HepG2 (cell line): ENCODE measurements around the gene KDM1B. TPM values are rescaled to one million over a fixed set of nuclear protein-coding genes. Genes with fewer than 3 reads are reported as not detected.
A peak's percentile ranks its signal among the peaks of the same experiment; 100 is the strongest.

Source experiments
- ATAC-seq: fragments of 200-7000 bp; cut with Tn5 transposase; 3 replicates; pipeline ENCODE4 v1.9.1; 2020; ENCODE audit warnings: mild to moderate bottlenecking, moderate library complexity
- BruUV-seq: library from RNA; stranded (reverse); fragments of 400-500 nt; replicated peaks from 2 replicates; lab custom pipeline; 2021; lab: Mats Ljungman, UMichigan
- CTCF ChIA-PET: fragments of 300-600 bp; formaldehyde crosslinking; extraction: SDS; loops from one replicate; lab custom pipeline; 2021; ENCODE audit warnings: low total read pairs, inconsistent platforms, low intra/inter-chr PET ratio; lab: Yijun Ruan, JAX
- POLR2A ChIA-PET: fragments of 350-600 bp; sonication (Branson Sonifier 250); formaldehyde crosslinking; loops from one replicate; lab custom pipeline; 2020; ENCODE audit warnings: antibody characterized with exemption, inconsistent platforms; lab: Yijun Ruan, JAX
- DNase-seq: peaks from one replicate; pipeline ENCODE4 v3.0.0-alpha.2; 2015; ENCODE audit warnings: low spot score
- FAIRE-seq: peaks from 3 replicates; lab custom pipeline; 2011; peaks lifted over from hg19 to GRCh38; lab: Jason Lieb, UNC
- H2AFZ ChIP-seq: one replicate; pipeline ENCODE4 v1.6.1; 2011; ENCODE audit warnings: low read length, inconsistent platforms
- H3K27ac ChIP-seq: fragments of 300-600 bp; 3 replicates; pipeline ENCODE4 v1.8.0; 2011; ENCODE audit warnings: mixed run types, mild to moderate bottlenecking, mixed read lengths, low read length, inconsistent platforms; ENCODE audit not compliant: insufficient read depth; ENCODE audit errors: extremely low read length
- H3K27me3 ChIP-seq, 2 experiments: fragments of 200-600 bp in 1 of 2; 2 replicates in 1 of 2; 3 replicates in 1 of 2; pipeline versions ENCODE4 v1.6.0 to v1.8.0; 2011; ENCODE audit warnings: low read length in 2 of 2, mild to moderate bottlenecking in 2 of 2, moderate library complexity in 2 of 2, inconsistent platforms in 1 of 2; ENCODE audit not compliant: insufficient read depth in 2 of 2, control insufficient read depth in 1 of 2
- H3K36me3 ChIP-seq, 2 experiments: fragments of 200-600 bp in 1 of 2; replicated peaks in 1 of 2; 2 replicates in 1 of 2; 3 replicates in 1 of 2; pipeline versions ENCODE4 v1.5.1 to v1.8.0; 2011; ENCODE audit warnings: low read length in 2 of 2, inconsistent platforms in 1 of 2; ENCODE audit not compliant: insufficient read depth in 2 of 2, control insufficient read depth in 1 of 2
- H3K4me1 ChIP-seq: 2 replicates; pipeline ENCODE4 v1.5.1; 2012; ENCODE audit warnings: low read length, inconsistent platforms; ENCODE audit not compliant: insufficient read depth
- H3K4me2 ChIP-seq: 2 replicates; pipeline ENCODE4 v1.6.0; 2011; ENCODE audit warnings: low read depth, low read length, inconsistent platforms
- H3K4me3 ChIP-seq, 3 experiments: fragments of 200-600 bp in 1 of 3; sonication (generic), shearing (Covaris generic) in 1 of 3; replicated peaks in 1 of 3; 2 replicates each; pipeline ENCODE4 v1.5.1; 2011 to 2016; ENCODE audit warnings: low read length in 3 of 3, inconsistent platforms in 2 of 3, low read depth in 2 of 3, mild to moderate bottlenecking in 2 of 3, control low read depth in 1 of 3, mixed read lengths in 1 of 3; ENCODE audit not compliant: insufficient read depth in 1 of 3
- H3K79me2 ChIP-seq: one replicate; pipeline ENCODE4 v1.6.1; 2011; ENCODE audit warnings: low read length, inconsistent platforms; ENCODE audit not compliant: insufficient read depth
- H3K9ac ChIP-seq: 2 replicates; pipeline ENCODE4 v1.6.0; 2011; ENCODE audit warnings: mild to moderate bottlenecking, low read depth, low read length, inconsistent platforms; ENCODE audit not compliant: insufficient read depth
- H3K9me3 ChIP-seq: 2 replicates; pipeline ENCODE4 v1.5.1; 2012; ENCODE audit warnings: mild to moderate bottlenecking, low read length
- H4K20me1 ChIP-seq: 2 replicates; pipeline ENCODE4 v1.6.0; 2011; ENCODE audit warnings: inconsistent platforms, mild to moderate bottlenecking, low read length, moderate library complexity; ENCODE audit not compliant: insufficient read depth
- ESRRA ChIP-seq: sonication (generic); formaldehyde crosslinking; IDR thresholded peaks from 2 replicates; pipeline ENCODE4 v1.5.1; 2020; ENCODE audit warnings: mild to moderate bottlenecking, low read depth, missing genetic modification reagents
- HNRNPUL1 ChIP-seq: fragments of 200-400 bp; formaldehyde crosslinking; IDR thresholded peaks from 2 replicates; pipeline ENCODE4 v1.6.1; 2017; ENCODE audit warnings: low read depth, mild to moderate bottlenecking, low read length, moderate library complexity
- JDP2 ChIP-seq: sonication (generic); formaldehyde crosslinking; IDR thresholded peaks from 2 replicates; pipeline ENCODE4 v1.8.1; 2022; ENCODE audit warnings: missing genetic modification reagents, borderline replicate concordance
- KLF6 ChIP-seq: IDR thresholded peaks from 2 replicates; pipeline ENCODE4 v1.8.0; 2016; ENCODE audit warnings: missing biosample characterization, missing genetic modification reagents
- SAP130 ChIP-seq: IDR thresholded peaks from 2 replicates; pipeline ENCODE4 v1.6.1; 2016; ENCODE audit warnings: low read depth
- ZNF354B ChIP-seq: sonication (generic); formaldehyde crosslinking; IDR thresholded peaks from 2 replicates; pipeline ENCODE4 v1.8.0; 2022; ENCODE audit warnings: mild to moderate bottlenecking, missing genetic modification reagents
- ZNF367 ChIP-seq: sonication (generic); formaldehyde crosslinking; IDR thresholded peaks from 2 replicates; pipeline ENCODE4 v1.4.0; 2020; ENCODE audit warnings: missing genetic modification reagents, borderline replicate concordance
- ZSCAN22 ChIP-seq: sonication (generic); formaldehyde crosslinking; IDR thresholded peaks from 2 replicates; pipeline ENCODE4 v1.4.0; 2020; ENCODE audit warnings: mild to moderate bottlenecking, missing genetic modification reagents
- WGBS: methylation state at CpG from one replicate; pipeline ENCODE4 v1.1.6; 2017; ENCODE audit warnings: low lambda C conversion rate; 5-methylcytosine and 5-hydroxymethylcytosine counted together
- in situ Hi-C: cut with HindIII; loops from 2 replicates; pipeline ENCODE4 v1.10.0; 2017; ENCODE audit warnings: low pct_unique_long_range_greater_than_20kb; ENCODE audit not compliant: extremely low pct_ligation_motif_present
- intact Hi-C: fragments of 100-400 bp; cut with micrococcal nuclease; formaldehyde crosslinking; loops from one replicate; pipeline ENCODE4 v1.10.0; 2022; ENCODE audit not compliant: unreplicated experiment
- polyA plus RNA-seq, 8 experiments: library from polyadenylated mRNA; depleted of rRNA in 3 of 8; stranded (reverse) in 7 of 8; unstranded in 1 of 8; fragments of >200 nt; fragmentation: Illumina TruSeq in 4 of 8; extraction: Trizol in 4 of 8; gene quantifications; 2 replicates each; pipeline versions ENCODE4 v1.2.1 to v1.2.3, GENCODE V29; 2011 to 2016; ENCODE audit warnings: low read depth in 4 of 8, missing spikeins in 1 of 8, mixed read lengths in 1 of 8; ENCODE audit not compliant: insufficient read depth in 1 of 8
- total RNA-seq, 5 experiments: library from RNA; depleted of rRNA; stranded (reverse); fragments of >200 nt; fragmentation: Illumina TruSeq; extraction: Trizol; gene quantifications; 2 replicates each; pipeline ENCODE4 v1.2.3, GENCODE V29; 2016; ENCODE audit warnings: low read depth in 1 of 5
- TF ChIP-seq, protein P1 (sequence below): sonication (generic); formaldehyde crosslinking; IDR thresholded peaks from 2 replicates; pipeline ENCODE4 v1.4.0; 2020; ENCODE audit warnings: mild to moderate bottlenecking, missing genetic modification reagents, borderline replicate concordance
- TF ChIP-seq, protein P2 (sequence below): sonication (generic); formaldehyde crosslinking; IDR thresholded peaks from 2 replicates; pipeline ENCODE4 v1.4.0; 2020; ENCODE audit warnings: missing genetic modification reagents
- TF ChIP-seq, protein P3 (sequence below): sonication (generic); formaldehyde crosslinking; IDR thresholded peaks from 2 replicates; pipeline ENCODE4 v1.4.0; 2020; ENCODE audit warnings: missing genetic modification reagents
- TF ChIP-seq, protein P4 (sequence below): sonication (generic); formaldehyde crosslinking; conservative IDR thresholded peaks from 2 replicates; pipeline ENCODE4 v1.4.0; 2020; ENCODE audit warnings: missing genetic modification reagents
- TF ChIP-seq, protein P5 (sequence below): sonication (generic); formaldehyde crosslinking; IDR thresholded peaks from 2 replicates; pipeline ENCODE4 v1.9.0; 2021; ENCODE audit warnings: missing genetic modification reagents, borderline replicate concordance

The KDM1B gene
- total and polyA plus RNA-seq, 2 of the 13 experiments (the other 11 are each of a cell fraction or from before 2014, with no cell fraction given): 9.8 to 13.2 TPM

DNA sequence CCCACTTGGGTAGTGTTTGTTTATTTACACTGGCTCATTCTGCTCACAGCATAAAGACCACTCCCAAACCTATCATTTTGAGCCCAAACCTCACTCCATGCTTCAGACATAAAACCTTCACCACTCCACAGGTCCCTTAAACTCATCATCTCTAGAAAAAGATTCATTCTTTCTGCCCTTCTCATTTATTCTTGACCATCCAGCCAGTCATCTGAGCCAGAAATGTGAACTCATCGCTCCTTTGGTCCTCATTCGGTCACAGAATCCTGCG is 12.7 kb upstream of the KDM1B start (continued):
- TF ChIP-seq, protein P1, sequence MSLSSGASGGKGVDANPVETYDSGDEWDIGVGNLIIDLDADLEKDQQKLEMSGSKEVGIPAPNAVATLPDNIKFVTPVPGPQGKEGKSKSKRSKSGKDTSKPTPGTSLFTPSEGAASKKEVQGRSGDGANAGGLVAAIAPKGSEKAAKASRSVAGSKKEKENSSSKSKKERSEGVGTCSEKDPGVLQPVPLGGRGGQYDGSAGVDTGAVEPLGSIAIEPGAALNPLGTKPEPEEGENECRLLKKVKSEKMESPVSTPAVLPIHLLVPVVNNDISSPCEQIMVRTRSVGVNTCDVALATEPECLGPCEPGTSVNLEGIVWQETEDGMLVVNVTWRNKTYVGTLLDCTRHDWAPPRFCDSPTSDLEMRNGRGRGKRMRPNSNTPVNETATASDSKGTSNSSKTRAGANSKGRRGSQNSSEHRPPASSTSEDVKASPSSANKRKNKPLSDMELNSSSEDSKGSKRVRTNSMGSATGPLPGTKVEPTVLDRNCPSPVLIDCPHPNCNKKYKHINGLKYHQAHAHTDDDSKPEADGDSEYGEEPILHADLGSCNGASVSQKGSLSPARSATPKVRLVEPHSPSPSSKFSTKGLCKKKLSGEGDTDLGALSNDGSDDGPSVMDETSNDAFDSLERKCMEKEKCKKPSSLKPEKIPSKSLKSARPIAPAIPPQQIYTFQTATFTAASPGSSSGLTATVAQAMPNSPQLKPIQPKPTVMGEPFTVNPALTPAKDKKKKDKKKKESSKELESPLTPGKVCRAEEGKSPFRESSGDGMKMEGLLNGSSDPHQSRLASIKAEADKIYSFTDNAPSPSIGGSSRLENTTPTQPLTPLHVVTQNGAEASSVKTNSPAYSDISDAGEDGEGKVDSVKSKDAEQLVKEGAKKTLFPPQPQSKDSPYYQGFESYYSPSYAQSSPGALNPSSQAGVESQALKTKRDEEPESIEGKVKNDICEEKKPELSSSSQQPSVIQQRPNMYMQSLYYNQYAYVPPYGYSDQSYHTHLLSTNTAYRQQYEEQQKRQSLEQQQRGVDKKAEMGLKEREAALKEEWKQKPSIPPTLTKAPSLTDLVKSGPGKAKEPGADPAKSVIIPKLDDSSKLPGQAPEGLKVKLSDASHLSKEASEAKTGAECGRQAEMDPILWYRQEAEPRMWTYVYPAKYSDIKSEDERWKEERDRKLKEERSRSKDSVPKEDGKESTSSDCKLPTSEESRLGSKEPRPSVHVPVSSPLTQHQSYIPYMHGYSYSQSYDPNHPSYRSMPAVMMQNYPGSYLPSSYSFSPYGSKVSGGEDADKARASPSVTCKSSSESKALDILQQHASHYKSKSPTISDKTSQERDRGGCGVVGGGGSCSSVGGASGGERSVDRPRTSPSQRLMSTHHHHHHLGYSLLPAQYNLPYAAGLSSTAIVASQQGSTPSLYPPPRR (CRISPR knock-in tag): no peak
- TF ChIP-seq ZSCAN22 (CRISPR knock-in tag): no peak
- TF ChIP-seq, protein P2, sequence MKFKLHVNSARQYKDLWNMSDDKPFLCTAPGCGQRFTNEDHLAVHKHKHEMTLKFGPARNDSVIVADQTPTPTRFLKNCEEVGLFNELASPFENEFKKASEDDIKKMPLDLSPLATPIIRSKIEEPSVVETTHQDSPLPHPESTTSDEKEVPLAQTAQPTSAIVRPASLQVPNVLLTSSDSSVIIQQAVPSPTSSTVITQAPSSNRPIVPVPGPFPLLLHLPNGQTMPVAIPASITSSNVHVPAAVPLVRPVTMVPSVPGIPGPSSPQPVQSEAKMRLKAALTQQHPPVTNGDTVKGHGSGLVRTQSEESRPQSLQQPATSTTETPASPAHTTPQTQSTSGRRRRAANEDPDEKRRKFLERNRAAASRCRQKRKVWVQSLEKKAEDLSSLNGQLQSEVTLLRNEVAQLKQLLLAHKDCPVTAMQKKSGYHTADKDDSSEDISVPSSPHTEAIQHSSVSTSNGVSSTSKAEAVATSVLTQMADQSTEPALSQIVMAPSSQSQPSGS (CRISPR knock-in tag): no peak

DNA sequence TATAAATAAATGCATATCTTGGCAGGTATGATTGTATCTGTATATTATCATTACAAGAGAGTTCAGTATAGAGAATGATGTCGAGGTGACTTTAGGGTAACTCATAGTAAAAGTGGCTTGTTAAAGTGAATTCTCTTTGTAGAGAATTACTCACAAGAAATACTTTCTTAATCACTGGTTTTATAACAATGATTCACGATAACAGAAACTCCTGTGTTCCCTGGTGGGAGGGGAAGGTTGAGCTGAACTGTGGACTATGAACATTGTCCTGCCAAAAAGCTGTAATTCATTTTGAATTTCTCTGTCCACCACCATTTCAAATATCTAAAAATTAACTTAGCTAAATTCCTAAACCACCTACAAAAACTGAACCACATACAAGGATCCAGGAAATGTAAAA is 8.1 kb upstream of the KDM1B start:
- Histone ChIP-seq H3K27ac (peak overlapping the region; percentile 57), H3K9me3 (no peaks in the 10 kb centered on the region)
- POLR2A ChIA-PET: no interaction called here
- no peak for TF ChIP-seq ZNF354B
- TF ChIP-seq ESRRA (CRISPR knock-in tag): no peak
- TF ChIP-seq, protein P3, sequence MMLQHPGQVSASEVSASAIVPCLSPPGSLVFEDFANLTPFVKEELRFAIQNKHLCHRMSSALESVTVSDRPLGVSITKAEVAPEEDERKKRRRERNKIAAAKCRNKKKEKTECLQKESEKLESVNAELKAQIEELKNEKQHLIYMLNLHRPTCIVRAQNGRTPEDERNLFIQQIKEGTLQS (CRISPR knock-in tag): no peak
- TF ChIP-seq SAP130: peak; percentile 11; the same call in 1 of the 2 replicates
- TF ChIP-seq JDP2 (CRISPR knock-in tag): no peak
- TF ChIP-seq, protein P4, sequence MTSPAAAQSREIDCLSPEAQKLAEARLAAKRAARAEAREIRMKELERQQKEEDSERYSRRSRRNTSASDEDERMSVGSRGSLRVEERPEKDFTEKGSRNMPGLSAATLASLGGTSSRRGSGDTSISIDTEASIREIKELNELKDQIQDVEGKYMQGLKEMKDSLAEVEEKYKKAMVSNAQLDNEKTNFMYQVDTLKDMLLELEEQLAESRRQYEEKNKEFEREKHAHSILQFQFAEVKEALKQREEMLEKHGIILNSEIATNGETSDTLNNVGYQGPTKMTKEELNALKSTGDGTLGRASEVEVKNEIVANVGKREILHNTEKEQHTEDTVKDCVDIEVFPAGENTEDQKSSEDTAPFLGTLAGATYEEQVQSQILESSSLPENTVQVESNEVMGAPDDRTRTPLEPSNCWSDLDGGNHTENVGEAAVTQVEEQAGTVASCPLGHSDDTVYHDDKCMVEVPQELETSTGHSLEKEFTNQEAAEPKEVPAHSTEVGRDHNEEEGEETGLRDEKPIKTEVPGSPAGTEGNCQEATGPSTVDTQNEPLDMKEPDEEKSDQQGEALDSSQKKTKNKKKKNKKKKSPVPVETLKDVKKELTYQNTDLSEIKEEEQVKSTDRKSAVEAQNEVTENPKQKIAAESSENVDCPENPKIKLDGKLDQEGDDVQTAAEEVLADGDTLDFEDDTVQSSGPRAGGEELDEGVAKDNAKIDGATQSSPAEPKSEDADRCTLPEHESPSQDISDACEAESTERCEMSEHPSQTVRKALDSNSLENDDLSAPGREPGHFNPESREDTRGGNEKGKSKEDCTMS (CRISPR knock-in tag): no peak
- no peak for TF ChIP-seq KLF6
- TF ChIP-seq ZNF367 (CRISPR knock-in tag): no peak
- TF ChIP-seq, protein P5, sequence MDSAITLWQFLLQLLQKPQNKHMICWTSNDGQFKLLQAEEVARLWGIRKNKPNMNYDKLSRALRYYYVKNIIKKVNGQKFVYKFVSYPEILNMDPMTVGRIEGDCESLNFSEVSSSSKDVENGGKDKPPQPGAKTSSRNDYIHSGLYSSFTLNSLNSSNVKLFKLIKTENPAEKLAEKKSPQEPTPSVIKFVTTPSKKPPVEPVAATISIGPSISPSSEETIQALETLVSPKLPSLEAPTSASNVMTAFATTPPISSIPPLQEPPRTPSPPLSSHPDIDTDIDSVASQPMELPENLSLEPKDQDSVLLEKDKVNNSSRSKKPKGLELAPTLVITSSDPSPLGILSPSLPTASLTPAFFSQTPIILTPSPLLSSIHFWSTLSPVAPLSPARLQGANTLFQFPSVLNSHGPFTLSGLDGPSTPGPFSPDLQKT (CRISPR knock-in tag): no peak
- no peak for TF ChIP-seq HNRNPUL1

More for the DNA sequence above, 8.1 kb upstream of the KDM1B start:
- DNase-seq (peak; percentile 58), FAIRE-seq (no peak), ATAC-seq (peak; percentile 58)
- H3K36me3 ChIP-seq: peaks cover 1 to 14% of the 10 kb centered on the region in 2 experiments; a peak in 3 of 5 replicates
- H2AFZ ChIP-seq: no peak overlapping the region
- in situ Hi-C loops: no loop called here
- no peaks in the 10 kb centered on the region for H3K27me3 ChIP-seq
- CTCF ChIA-PET: no interaction called here
- no peak overlapping the region; a peak in 1 of 6 replicates for H3K4me3 ChIP-seq
- no peaks in the 10 kb centered on the region for H4K20me1 ChIP-seq
- BruUV-seq: no TSS peak
- intact Hi-C loops: no loop called here
- WGBS: 28% methylated on average over 2 of the region's 2 CpGs
- no peaks in the 10 kb centered on the region for H3K79me2 ChIP-seq
- H3K9ac ChIP-seq: no peak overlapping the region; the same call in 1 of the 2 replicates
- H3K4me1 ChIP-seq: peaks cover 36% of the 10 kb centered on the region
- peak overlapping the region; percentile 28 for H3K4me2 ChIP-seq
